Measurements from ENCODE around the gene TOM1L2.

Gene TOM1L2

DNA sequence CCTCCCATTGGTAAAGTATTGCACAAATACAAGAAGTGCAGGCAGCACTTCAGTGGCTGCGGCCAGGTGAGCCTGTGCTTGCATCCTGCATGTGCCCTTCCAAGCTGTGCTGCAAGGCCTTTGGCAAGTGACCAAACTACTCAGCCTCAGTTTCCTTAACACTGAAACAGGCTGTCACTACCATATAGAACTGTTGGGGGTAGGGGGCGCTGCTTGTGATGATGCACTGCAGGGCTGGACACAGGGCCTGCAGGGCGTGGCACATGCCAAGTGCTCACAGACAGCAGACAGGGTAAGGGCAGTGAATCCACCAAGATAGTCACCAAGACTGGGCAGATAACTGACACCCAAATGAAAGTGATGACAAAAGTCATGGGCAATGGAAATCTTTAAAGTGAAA lies 69.8 kb downstream of the TOM1L2 start:
- DNase-seq (ENCODE audit: extremely low read depth, low read depth): no peak
- no peak for TF ChIP-seq CTCF (IDR thresholded peaks at IDR 0.05; ENCODE audit: low read depth, low read length)

DNA sequence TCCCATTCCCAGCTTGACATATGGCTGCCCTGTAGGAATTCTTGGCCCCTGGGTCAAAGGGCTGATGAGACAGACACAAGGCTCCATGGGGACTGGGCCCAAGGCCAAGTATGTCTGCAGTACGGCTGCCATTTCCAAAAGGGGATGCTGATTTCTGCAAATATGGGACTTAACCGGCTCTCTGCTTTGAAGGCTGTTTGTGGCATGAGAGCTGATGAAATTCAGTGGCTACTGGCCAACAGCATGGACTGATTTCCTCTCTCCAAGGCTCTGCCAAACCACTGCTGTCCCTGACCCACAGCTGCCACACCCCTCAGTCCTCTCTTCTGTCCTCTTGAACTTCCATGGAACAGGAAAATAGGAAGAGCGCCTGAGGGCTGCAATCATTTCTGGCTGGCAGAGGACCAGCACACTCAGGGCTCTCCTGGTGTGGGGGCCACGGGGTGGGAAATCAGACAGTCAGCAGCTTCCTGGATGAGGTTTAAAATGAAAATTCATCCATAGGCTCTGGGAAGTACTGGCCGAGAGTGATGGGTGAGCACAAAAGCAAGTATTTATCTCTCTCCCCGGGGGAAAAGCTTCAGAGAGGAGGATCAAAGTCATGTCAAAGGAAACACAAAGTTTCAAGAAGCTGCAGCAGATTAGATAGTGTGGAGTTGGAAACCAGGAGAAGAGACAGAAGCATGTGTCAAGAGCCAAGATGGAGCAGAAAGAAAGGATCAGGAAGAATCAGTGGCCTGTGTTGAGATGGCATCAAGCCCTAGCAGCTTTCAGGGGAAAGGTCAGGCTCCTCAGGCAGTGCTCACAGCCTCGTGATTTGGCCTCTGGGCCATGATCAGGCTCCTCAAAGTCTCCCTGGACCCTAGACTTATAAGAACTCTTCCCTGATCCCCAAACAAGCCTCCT lies 71.3 kb downstream of the TOM1L2 start:
- TF ChIP-seq CTCF (IDR thresholded peaks at IDR 0.05; ENCODE audit: low read depth, low read length): no peak
- peak; percentile 98 for DNase-seq (ENCODE audit: extremely low read depth, low read depth)

GRCh38 chr17:17899486-17899885 lies 72.7 kb downstream of the TOM1L2 start:
- DNase-seq (ENCODE audit: extremely low read depth, low read depth): no peak
- TF ChIP-seq CTCF (IDR thresholded peaks at IDR 0.05; ENCODE audit: low read depth, low read length): no peak

GRCh38 chr17:17898673-17899072 lies 73.5 kb downstream of the TOM1L2 start:
- no peak for TF ChIP-seq CTCF (IDR thresholded peaks at IDR 0.05; ENCODE audit: low read depth, low read length)
- DNase-seq (ENCODE audit: extremely low read depth, low read depth): no peak

DNA sequence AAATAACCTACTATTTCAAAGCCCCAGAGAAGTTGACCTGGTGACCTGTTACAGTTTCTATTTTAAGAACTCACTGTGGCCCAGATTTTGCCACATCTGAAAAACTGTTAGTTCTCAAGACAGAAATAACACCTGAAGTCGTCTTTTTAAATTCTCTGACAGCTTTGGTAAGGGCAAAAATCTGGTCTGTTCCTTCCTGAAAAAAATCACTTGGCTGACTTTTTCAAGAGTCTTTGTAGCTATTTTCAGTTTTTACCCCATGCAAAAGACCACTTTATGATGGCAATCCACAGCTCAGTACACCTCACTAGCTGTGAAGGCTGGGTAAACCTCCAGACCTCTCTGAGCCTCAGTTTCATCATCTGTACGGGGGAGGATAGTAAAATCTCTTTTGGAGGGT lies 74.8 kb downstream of the TOM1L2 start:
- DNase-seq (ENCODE audit: extremely low read depth, low read depth): no peak
- no peak for TF ChIP-seq CTCF (IDR thresholded peaks at IDR 0.05; ENCODE audit: low read depth, low read length)

DNA sequence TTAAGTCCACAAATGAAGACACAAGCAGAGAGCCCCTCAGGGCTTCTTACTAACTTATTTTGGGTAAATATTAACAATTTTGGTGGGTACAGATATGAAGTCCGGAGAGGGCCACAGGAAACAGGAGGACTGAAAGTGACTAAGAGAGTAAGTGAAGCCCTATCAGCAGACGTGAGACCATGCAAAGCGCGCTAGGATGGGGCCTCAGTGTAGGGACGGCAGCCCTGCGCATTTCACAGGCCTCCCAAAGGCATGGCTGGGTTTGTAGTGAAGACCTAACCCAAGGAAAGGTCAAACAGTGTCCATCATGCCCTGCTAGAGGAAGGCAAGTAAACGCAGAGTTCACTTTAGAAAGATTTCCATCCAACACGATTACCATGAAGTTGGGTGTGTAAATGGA lies 75.5 kb downstream of the TOM1L2 start:
- TF ChIP-seq CTCF (IDR thresholded peaks at IDR 0.05; ENCODE audit: low read depth, low read length): no peak
- no peak for DNase-seq (ENCODE audit: extremely low read depth, low read depth)

DNA sequence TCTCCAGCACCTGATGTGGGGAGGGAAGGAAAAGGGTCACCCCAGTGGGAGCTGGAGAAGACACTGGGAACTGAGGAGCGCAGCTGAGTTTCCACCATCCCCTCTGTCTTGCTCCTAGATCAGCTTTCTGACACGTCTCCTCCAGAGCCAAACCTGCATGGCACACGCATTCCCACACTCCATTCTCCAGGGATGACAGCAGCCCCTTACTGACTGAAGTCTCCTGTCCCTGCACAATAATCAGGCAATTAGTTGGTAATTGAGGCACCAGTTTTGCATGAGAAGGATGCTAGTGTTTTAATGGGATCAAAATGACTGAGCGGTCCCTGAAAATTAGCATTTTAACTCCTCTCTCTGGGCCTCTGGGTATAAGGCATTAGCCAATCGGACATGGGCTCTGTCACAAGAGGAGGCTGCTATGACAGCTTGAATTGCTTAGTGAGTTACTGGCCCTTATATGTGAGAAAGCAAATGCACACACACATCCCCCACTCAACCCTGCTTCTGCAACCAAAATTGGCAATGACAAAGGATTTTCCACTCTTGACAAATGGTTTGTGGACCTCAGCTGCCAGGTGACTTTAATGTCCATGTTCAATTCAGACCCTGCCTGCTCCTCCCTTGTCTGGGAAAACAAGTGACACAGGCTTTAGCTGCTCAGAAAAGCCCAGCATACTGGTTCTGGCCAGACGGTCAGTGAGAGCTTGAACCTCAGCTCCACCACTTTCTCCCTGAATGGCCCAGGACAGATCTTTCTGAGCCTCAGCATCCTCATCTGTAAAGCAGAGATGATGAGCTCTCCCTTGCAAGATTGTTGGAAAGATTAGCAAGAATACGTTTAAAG lies 78.2 kb downstream of the TOM1L2 start:
- DNase-seq (ENCODE audit: extremely low read depth, low read depth): no peak
- TF ChIP-seq CTCF (IDR thresholded peaks at IDR 0.05; ENCODE audit: low read depth, low read length): no peak
